Stimulated activated CD4-positive, alpha-beta T cell treated with anti-CD3 and anti-CD28 coated beads, Interleukin-1b, Interleukin-23, amount 100 ng/mL, for 48 hours (primary cell): ENCODE measurements around the gene TMEM116.
"Not testable (repeated sequence)": the region's sequence is repeated elsewhere in the genome, so short reads cannot be mapped to it uniquely, and the experiment has no call there.

Source experiments
- DNase-seq: peaks from one replicate; pipeline ENCODE4 v3.0.0-alpha.2; 2020

TMEM116 gene

DNA sequence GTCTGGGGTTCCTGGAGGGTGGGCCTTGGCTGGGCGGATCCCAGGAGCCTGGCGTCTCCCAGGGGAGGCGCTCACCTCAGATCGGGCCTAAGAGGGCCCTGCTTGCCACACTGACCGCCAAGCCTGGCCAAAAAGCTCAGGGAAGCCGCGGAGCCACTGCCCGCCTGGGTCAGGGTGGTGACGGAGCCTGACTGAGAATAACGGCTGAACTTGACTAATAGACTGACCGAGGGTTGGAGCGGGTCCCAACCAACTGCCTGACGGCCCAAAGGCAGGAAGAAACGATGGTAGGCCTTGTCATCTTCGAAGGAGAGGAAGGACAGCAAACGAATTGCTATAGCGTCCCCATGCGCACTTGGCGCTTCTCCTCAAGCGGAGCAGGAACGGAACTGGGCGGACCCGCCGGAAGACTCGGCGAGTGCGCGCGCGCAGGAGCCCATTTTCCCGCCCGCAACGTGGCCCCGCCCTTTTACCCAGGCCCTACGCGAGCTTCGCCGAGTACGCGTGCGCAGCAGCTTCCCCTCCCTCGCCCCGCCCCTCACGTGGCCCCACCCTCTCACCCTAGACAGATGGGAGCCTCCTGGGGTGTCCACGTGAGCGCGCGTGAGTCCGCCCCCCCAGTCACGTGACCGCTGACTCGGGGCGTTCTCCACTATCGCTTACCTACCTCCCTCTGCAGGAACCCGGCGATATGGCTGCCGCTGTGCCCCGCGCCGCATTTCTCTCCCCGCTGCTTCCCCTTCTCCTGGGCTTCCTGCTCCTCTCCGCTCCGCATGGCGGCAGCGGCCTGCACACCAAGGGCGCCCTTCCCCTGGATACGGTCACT lies at the start of gene TMEM116, which contains the start of gene ERP29:
Gene TMEM116 (minus strand): TSS at position 391 of the 826 bp plus-strand sequence. CDS start 7,895 bp downstream, outside the sequence.
Gene ERP29 (plus strand): TSS at position 652 of the 826 bp plus-strand sequence. CDS start 40 bp downstream, at position 692.
- peak; percentile 100 for DNase-seq

DNA sequence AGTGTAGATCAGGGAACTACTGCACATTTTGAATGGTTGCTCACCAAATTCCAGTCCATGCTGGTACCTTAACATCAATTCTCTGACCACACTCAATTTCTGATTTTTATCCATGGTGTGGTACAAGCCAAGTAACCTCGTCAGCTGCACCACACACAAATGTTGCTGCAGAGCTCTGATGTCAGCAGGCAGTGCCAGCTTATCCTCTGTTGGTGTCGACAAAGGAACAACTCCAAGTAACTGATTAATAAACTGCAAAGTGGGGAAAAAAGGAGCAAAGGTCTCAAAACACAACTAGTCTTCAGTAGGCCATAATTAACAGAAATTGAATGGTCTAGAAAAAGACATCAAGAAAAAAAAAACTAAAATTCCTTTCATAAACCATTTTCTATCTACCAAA lies 48.2 kb upstream of the TMEM116 start:
- DNase-seq = no peak

DNA sequence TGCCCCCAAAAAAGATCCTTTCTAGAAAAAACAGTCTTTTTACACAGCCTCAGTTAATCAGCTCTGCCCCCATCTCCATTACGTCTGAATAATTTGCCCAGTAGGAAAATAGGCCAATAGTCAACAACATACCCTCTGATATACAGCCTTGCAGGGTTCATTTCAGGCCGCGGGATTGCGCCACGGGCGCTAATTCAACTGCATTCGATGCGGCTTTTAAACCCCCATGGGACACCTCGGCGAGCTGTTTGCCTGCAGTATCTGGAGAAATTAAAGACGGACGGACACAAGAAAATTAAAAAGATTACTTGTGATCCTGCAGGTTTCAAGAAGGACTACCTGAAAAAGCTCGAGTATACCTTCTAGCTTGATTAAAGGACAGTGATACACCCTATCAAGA lies 36.4 kb upstream of the TMEM116 start:
- no peak for DNase-seq

DNA sequence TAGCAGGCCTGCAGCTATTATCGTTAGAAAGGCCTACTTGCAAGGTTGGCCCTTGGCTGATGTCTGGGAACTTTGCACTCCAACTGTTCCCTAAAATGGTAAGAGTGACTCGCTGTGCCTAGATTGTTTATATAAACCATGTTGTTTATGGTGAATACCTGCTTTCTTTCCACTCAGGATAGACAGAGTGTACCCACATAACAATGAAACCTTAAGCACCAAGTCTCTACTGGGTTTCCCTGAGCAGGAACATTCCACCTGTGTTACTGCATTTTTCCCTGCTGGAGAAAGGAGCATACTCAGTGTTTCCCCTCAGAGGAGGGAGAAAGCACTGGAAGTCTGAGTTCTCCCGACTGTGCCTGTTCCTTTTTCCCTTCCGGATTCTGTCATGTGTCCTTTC lies 33.0 kb upstream of the TMEM116 start:
- DNase-seq = no peak

DNA sequence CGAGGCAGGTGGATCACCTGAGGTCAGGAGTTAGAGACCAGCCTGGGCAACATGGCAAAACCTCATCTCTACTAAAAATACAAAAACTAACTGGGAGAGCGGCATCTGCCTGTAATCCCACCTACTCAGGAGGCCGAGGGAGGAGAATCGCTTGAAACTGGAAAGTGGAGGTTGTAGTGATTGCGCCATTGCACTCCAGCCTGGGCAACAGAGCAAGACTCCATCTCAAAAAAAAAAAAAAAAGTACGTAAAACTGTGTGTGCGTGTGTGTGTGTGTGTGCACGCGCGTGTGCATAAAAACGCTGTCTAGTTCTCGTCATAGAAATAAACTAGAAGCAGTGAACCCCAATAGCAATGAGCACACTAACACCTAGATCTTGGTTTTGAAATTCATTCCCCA lies 23.6 kb upstream of the TMEM116 start:
- DNase-seq = not testable (repeated sequence)

DNA sequence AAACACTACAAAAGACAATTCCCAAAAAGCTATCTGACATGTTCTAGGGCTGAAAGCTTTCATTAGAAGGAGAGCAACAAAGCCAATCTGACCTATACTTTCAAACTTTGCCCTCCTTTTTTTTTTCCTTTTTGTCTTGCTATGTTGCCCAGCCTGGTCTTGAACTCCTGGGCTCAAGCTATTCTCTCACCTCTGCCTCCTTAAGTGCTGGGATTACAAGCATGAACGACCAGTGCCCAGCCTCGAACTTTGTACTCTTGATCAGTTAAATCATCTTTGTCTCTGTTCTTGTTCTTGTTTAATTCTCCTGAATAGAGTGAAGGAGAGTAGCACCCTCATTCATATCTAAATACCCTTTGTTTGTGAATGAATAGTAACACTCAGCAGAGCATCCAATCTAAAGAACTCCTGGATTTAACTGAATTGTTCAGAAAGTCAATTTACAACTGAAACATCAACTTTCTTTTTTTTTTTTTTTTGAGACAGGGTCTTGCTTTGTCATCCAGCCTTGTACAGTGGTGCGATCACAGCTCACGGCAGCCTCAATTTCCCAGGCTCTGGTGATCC lies 22.3 kb upstream of the TMEM116 start:
- no peak for DNase-seq

DNA sequence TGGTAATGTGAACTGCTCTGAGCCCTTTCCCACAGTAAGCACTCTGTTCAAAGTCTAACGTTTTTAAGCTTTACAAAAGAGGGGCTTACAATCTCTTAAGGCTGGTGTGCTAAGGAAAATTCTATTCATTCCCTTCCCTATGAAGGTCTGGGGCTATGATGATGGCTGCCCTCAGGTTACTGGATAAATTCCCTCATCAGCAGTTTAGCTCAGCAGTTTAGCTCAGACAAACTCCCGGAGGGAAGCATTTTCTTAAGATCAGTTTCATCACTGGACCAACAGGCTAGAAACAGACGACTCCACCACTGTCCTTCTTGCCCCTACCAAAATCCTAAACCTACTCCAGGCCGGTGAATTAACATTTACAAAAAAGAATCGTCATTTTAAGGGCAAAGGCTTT lies 19.3 kb upstream of the TMEM116 start:
- no peak for DNase-seq

DNA sequence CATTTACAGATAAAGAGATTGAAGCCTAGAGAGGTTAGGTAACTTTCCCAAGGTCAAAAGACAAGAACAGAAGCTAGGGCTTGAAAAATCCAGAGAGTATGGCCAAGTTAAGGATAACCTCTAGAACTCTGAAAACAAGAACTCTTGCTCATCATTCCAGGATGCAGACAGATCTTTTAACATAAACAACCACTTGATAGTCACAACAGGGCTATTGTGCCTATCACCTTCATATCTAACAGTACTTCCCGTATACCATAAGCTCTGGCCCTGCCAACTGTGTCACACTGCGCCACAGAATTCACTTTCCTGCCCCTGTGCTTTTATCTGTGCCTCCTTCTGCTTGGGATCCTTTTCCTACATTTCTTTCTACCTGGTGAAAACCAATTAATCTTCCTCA lies 18.5 kb upstream of the TMEM116 start:
- DNase-seq = no peak

DNA sequence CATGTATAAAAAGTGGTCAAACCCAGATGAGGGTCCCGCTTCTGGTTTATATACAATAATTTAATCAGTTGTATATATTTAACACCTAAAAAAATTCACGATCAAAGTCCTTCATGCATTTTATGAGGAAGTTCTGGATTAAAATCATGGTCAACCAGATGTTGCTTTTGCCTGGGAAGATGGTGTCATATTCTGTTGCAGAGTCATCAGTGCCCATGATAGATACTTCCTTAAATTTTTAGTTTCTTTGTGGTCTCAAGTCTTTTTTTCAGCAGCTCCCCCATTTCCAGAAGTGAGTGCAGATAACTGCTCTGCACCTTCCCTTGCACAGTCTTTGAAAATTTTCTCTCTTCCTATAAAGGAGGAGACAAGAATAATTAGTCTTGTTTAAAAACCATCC lies 16.3 kb upstream of the TMEM116 start:
- no peak for DNase-seq

DNA sequence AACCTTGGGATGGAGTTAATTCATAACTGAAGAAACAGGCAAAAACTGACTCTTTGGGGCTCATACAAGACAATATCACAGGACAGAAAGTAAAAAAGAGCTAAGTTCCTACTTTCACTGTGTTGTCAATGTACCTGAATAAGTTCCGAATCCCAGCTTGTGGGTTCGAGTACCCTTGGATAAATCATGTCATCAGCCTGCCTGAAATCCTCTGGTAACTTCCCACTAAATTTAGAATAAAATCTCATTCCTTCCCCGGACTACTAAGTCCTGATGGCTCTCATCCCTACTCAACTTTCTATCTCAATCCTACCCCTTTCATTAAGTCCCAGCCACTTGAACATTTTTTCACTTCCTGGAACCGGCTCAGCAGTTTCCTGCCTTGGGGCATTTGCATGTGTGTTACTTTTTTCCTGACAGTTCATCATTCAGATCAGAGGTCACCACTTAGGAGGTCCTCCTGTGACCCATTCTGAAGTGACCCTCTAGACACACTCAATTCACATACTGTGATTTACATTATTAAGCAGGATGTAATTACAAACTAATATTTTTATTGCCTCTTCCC lies 12.9 kb upstream of the TMEM116 start:
- no peak for DNase-seq

DNA sequence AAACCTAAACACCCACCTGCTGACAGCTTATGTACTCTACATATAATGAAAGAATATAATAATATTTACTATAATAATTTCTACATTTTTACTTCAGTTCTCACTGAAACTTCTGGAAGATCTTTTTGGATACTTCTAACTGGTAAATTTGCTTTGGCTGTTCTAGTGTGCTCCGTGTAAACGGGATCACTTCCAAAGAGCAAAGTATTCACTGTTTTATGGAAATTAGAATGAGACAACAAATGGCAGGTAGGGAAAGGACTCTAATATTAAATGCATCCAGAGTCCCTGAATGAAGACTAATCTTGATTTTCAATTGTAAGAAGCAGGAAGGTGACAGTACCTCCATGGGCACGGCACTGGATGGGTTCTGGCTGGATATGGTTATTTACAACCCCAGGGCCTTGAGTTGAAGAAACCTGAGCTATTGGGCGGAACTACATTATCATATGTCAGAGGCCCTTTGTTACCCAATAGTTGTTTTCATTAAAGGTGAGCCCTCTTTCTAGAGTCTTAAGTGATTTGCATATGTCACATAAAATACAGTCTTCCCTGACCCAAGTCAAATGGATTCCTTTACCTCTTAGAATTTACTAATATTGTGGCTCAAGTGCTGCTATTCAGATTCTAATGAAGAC lies 10.9 kb upstream of the TMEM116 start:
- DNase-seq = no peak

DNA sequence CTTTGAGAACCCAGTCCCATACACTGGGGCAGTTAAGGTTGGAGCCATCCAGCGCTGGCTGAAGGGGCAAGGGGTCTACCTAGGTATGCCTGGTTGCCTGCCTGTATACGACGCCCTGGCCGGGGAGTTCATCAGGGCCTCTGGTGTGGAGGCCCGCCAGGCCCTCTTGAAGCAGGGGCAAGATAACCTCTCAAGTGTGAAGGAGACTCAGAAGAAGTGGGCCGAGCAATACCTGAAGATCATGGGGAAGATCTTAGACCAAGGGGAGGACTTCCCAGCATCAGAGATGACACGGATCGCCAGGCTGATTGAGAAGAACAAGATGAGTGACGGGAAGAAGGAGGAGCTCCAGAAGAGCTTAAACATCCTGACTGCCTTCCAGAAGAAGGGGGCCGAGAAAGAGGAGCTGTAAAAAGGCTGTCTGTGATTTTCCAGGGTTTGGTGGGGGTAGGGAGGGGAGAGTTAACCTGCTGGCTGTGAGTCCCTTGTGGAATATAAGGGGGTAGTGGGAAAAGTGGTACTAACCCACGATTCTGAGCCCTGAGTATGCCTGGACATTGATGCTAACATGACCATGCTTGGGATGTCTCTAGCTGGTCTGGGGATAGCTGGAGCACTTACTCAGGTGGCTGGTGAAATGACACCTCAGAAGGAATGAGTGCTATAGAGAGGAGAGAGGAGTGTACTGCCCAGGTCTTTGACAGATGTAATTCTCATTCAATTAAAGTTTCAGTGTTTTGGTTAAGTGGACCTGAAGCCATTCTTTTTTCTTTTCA lies 9.5 kb upstream of the TMEM116 start:
- no peak for DNase-seq

DNA sequence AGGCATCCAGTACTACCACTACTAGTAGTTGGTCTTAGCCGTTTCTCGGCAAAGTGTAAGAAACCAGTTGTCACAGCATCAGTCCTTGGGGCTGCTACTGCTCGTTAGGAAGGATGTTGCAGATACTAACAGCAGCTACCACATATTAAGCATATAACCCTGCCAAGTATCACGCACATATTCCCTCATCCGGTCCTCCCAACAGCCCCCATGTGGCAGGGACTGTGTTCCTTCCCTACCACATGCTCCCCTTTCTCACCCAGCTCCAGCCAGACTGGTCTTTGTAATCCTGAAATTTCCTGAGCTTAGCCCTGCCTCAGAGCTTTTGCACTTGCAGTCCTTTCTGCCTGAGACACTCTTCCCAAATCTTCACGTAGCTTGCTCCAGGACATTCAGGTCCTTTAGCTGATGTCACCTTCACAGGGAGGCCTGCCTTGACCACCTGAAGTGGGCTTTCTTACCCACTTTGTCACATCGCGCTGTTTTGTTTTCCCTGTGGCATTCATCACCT lies 8.0 kb upstream of the TMEM116 start:
- no peak for DNase-seq

DNA sequence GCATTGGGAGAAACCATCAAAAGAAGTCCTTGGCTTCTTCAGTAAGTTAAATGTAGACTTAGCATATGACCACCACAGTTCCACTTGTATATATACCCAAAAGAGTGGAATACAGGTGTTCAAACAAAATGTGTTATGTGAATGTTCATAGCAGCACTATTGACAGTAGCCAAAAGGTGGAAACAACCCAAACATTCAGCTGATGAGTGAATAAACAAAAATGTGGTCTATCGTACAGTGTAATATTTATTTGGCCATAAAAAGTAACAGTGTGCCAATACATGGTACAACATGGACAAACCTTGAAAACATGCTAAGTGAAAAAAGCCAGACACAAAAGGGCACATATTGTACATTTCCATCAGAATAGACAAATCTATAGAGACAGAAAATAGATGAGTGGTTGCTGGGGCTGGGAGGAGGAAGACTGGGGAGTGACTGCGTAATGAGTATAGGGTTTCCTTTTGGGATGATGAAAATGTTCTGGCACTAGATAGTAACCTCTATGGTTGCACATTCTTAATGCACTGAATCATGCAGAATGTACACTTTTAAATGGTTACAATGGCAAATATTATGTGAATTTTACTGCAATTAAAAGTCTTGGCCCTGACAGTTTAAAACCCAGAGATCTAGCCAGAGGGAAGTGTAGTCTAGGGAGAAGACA lies 5.7 kb upstream of the TMEM116 start:
- DNase-seq = no peak

DNA sequence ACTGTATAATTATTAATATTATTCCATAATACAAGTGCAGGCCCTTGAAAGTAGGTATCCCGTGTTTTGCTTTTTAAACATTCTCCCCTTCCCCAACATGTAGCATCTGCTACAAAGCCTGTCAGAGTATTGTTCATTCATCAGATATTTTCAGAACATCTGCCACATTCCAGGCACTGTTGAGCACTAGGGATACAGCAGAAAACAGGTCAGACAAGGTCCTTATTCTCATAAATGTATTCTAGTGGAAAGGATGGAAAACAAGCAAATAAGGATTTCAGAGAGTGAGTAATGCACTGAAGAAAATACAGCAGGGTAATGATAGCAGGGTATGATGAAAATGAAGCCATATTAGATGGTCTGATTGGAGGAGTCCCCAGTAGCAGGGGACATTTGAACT lies 4.1 kb upstream of the TMEM116 start:
- no peak for DNase-seq

DNA sequence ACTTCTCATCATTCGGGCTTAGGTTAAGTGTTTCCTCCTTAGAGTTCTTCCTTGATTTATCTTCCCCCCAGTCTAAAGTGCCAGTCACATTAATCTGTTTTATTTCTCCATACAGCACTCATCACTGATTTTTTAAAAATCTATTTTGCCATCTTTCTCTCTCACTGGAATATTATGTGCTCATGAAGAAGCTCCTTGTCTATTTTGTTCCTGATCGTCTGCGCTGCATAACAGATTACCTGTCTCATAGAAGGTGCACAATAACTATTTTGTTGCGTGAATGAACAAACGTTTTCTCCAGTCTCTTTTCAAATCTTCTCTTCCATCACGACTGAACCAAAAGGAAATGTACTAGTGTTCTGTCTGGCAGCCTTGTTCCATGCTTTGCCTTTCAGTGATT lies 3.0 kb upstream of the TMEM116 start:
- no peak for DNase-seq

DNA sequence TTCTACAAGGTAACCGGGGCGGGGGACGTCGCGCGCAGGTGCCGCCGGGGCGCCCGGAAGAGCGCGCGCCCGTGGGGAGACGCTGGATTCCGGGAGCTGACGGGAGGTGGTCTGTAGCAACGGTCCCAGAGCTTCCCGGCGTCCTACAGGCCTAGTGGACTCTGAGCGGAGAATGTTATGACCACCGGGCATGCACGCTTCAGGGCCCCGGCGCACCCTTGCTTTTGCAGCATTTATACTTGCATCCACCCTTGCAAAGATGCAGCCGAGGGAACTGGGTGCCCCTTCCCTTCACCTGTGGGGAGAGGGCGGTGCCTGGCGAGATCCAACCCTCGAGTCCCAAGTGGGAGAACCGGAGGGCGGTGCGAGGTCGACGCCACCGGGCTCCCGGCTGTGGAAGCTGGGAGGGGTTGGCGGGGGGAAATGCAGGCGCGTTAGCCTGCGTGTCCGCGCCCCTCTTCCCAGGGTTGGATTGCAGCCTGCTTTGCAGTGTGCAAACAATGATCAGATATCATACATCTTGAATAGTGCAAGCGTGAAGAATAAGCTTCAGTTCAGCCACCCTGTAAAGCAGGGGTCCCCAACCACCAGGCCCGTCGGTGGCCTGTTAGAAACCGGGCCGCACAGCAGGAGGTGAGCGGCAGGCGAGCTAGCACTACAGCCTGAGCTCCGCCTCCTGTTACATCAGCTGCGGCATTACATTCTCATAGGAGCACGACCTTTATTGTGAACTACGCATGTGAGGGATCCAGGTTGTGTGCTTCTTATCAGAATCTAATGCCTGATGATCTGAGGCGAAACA lies 837 bp upstream of the TMEM116 start:
- DNase-seq = peak; percentile 76

DNA sequence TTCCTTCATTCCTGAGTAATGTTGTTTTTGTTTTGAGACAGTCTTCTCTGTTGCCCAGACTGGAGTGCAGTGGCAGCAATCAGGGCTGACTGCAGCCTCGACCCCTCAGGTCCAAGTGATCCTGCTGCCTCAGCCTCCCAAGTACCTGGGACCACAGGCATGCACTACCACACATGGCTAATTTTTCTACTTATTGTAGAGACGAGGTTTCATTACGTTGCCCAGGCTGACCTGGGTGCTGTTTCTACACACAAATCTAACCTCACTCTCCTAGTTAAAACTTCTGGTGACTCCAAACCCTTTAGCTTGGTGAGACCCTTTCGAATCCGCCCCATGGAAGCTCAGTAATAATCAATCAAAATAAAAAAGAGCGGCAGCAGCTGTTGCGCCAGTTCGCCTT lies 1.3 kb downstream of the TMEM116 start:
- no peak for DNase-seq

DNA sequence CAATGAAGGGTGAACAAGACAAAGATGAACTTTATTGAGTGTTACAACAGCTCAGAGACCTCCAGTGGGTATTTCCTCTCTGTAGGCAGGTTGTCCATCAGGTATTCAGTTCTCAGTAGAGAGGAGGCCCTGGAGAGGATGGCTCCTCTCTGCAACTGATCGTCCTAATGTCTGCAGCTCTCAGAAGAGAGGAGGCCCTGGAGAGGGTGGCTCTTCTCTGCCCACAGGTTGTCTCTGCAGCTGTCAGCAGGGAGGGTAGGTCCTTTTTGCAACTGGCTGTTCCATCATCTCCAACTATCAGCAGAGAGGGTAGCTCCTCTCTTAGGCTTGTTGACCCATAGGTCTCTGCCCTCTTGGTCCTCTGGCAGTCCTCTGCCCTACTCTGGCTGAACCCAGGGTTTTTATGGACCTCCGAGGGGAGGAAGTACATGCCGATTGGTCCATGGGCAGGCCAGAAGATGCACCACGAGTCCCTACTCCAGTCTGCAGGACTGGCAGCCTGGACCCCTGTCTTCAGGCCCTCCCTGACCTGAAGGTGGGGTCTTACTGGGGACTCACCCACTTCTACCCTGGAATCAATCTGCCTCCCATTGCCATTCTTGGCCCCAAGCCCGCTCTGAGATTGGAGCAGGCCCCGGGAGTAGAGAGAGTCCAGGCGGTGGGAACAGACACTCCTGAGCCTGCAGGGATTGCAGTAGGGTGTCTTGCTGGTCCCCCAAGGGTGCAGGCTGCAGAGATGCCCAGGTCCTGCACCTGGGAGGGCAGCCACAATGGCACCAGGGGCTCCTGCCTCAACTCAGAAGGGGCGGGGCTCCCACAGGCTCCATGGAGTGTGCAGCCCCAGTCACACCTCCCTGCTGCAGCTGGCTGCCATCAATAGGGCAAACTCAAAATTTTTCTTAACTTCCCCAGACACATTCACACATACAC lies 2.3 kb downstream of the TMEM116 start:
- DNase-seq = no peak

DNA sequence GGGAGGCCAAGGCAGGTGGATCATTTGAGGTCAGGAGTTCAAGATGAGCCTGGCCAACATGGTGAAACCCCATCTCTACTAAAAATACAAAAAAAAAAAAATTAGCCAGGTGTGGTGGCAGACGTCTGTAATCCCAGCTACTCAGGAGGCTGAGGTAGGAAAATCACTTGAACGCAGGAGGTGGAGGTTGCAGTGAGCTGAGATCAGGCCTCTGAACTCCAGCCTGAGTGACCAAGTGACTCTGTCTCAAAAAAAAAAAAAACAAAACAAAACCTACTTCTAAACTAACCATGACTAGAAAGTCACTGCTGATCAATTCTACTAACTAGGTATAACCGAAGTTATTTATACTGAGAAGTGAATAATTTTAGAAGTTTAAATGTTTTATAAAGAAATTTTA lies 3.4 kb downstream of the TMEM116 start:
- not testable (repeated sequence) for DNase-seq
